Measurements from ENCODE around the gene PDS5B.

Gene PDS5B

GRCh38 chr13:32824675-32825074, 238.4 kb downstream of the PDS5B start:
- TF ChIP-seq, protein P1, sequence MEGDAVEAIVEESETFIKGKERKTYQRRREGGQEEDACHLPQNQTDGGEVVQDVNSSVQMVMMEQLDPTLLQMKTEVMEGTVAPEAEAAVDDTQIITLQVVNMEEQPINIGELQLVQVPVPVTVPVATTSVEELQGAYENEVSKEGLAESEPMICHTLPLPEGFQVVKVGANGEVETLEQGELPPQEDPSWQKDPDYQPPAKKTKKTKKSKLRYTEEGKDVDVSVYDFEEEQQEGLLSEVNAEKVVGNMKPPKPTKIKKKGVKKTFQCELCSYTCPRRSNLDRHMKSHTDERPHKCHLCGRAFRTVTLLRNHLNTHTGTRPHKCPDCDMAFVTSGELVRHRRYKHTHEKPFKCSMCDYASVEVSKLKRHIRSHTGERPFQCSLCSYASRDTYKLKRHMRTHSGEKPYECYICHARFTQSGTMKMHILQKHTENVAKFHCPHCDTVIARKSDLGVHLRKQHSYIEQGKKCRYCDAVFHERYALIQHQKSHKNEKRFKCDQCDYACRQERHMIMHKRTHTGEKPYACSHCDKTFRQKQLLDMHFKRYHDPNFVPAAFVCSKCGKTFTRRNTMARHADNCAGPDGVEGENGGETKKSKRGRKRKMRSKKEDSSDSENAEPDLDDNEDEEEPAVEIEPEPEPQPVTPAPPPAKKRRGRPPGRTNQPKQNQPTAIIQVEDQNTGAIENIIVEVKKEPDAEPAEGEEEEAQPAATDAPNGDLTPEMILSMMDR (IDR thresholded peaks at IDR 0.05), result no peak

DNA sequence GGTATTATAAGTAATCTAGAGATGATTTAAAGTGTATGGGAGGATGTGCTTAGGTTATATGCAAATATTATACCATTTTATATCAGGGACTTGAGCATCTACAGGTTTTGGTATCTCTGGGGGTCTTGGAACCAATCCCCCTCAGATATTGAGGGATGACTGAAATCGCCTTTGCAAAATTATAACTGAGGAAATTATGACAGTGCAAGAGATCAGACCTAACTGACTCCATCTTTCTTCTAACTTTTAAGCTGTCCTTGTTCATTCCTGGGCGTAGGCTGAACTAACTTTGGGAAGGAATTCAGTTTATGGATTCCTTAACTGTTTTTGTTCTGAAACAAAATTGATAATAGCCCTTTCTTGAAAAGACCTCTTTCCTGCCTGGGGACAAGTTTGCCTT, 239.2 kb downstream of the PDS5B start:
- TF ChIP-seq, protein P1 (IDR thresholded peaks at IDR 0.05), result no peak

All from LNCAP (cell line).